HG03103 (cell line): ENCODE measurements around the gene ZNF182.
A peak's percentile ranks its signal among the peaks of the same experiment; 100 is the strongest.
"Not testable (repeated sequence)": the region's sequence is repeated elsewhere in the genome, so short reads cannot be mapped to it uniquely, and the experiment has no call there.

Source experiments
- ATAC-seq: cut with Tn5 transposase; IDR thresholded peaks from one replicate; pipeline ENCODE4 v1.9.1; 2021; ENCODE audit warnings: low read depth; ENCODE audit not compliant: unreplicated experiment

Gene ZNF182

GRCh38 chrX:48003758-48004457 lies at the start of gene ZNF182:
Gene ZNF182 (minus strand): TSS chrX:48003989. CDS start chrX:48002609, 1,380 bp downstream.
- peak; percentile 80 for ATAC-seq

GRCh38 chrX:48046846-48047245 lies 43.1 kb upstream of the ZNF182 start:
- no peak for ATAC-seq

- ATAC-seq, result no peak
Measured at GRCh38 chrX:48045410-48046311, 41.9 kb upstream of the ZNF182 start.

- no peak for ATAC-seq
Measured at GRCh38 chrX:48043056-48043455, 39.3 kb upstream of the ZNF182 start.

GRCh38 chrX:48035891-48036290 lies 32.1 kb upstream of the ZNF182 start:
- no peak for ATAC-seq

- ATAC-seq, result not testable (repeated sequence)
Measured at GRCh38 chrX:48030641-48031173, 26.9 kb upstream of the ZNF182 start.

- no peak for ATAC-seq
Measured at GRCh38 chrX:48030237-48030636, 26.4 kb upstream of the ZNF182 start.

- no peak for ATAC-seq
Measured at GRCh38 chrX:48028091-48028490, 24.3 kb upstream of the ZNF182 start.

GRCh38 chrX:48027545-48027944 lies 23.8 kb upstream of the ZNF182 start:
- not testable (repeated sequence) for ATAC-seq

- no peak for ATAC-seq
Measured at GRCh38 chrX:48025561-48025960, 21.8 kb upstream of the ZNF182 start.

- no peak for ATAC-seq
Measured at GRCh38 chrX:48022738-48023137, 18.9 kb upstream of the ZNF182 start.

GRCh38 chrX:48022100-48022499 lies 18.3 kb upstream of the ZNF182 start:
- no peak for ATAC-seq

- no peak for ATAC-seq
Measured at GRCh38 chrX:48021026-48021900, 17.5 kb upstream of the ZNF182 start.

GRCh38 chrX:48020472-48020871 lies 16.7 kb upstream of the ZNF182 start:
- ATAC-seq, result not testable (repeated sequence)

GRCh38 chrX:48019892-48020291 lies 16.1 kb upstream of the ZNF182 start:
- ATAC-seq, result not testable (repeated sequence)

- ATAC-seq, result not testable (repeated sequence)
Measured at GRCh38 chrX:48016583-48017310, 13.0 kb upstream of the ZNF182 start.

GRCh38 chrX:48009445-48009960 lies 5.7 kb upstream of the ZNF182 start:
- not testable (repeated sequence) for ATAC-seq

- ATAC-seq, result not testable (repeated sequence)
Measured at GRCh38 chrX:48006688-48007087, 2.9 kb upstream of the ZNF182 start, which contains the start of gene SPACA5. Gene SPACA5 (plus strand): TSS chrX:48006988. CDS start chrX:48007803, 815 bp downstream.

- ATAC-seq, result no peak
Measured at GRCh38 chrX:48003367-48003757, 427 bp downstream of the ZNF182 start.
